ENCODE results near the gene GPR107.

The GPR107 gene

DNA sequence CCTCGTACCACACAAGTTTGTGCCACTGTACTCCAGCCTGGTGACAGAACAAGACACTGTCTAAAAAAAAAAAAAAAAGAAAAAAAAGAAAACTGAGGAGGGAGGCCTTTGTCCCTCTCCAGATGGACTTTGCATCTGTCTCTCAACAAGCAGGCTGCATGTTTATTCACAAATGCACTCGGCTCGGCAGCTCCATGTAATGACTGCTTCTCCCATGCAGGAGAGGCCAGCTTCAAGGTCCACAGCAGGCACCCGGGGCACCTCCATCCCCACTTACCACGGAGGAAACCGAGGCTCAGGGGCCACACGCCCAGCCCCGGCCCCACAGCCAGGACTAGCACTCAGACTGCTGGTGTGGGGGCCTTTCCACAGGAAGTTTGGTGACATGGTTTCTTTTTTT is 105.4 kb downstream of the GPR107 start:
- H3K4me3 ChIP-seq (ENCODE audit: low read depth in 1 of 2, low read length in 1 of 2) = no peak overlapping the region
- H3K36me3 ChIP-seq = no peaks in the 10 kb centered on the region
- H3K9me3 ChIP-seq = no peaks in the 10 kb centered on the region
- peaks cover 9% of the 10 kb centered on the region for H3K27me3 ChIP-seq
- TF ChIP-seq, protein P1, sequence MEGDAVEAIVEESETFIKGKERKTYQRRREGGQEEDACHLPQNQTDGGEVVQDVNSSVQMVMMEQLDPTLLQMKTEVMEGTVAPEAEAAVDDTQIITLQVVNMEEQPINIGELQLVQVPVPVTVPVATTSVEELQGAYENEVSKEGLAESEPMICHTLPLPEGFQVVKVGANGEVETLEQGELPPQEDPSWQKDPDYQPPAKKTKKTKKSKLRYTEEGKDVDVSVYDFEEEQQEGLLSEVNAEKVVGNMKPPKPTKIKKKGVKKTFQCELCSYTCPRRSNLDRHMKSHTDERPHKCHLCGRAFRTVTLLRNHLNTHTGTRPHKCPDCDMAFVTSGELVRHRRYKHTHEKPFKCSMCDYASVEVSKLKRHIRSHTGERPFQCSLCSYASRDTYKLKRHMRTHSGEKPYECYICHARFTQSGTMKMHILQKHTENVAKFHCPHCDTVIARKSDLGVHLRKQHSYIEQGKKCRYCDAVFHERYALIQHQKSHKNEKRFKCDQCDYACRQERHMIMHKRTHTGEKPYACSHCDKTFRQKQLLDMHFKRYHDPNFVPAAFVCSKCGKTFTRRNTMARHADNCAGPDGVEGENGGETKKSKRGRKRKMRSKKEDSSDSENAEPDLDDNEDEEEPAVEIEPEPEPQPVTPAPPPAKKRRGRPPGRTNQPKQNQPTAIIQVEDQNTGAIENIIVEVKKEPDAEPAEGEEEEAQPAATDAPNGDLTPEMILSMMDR (IDR thresholded peaks at IDR 0.05) = no peak
- no peaks in the 10 kb centered on the region for H3K4me1 ChIP-seq (ENCODE audit: control insufficient read depth in 1 of 2, insufficient read depth in 1 of 2, low read depth in 1 of 2, low read length in 1 of 2)
- H3K27ac ChIP-seq = no peak overlapping the region

DNA sequence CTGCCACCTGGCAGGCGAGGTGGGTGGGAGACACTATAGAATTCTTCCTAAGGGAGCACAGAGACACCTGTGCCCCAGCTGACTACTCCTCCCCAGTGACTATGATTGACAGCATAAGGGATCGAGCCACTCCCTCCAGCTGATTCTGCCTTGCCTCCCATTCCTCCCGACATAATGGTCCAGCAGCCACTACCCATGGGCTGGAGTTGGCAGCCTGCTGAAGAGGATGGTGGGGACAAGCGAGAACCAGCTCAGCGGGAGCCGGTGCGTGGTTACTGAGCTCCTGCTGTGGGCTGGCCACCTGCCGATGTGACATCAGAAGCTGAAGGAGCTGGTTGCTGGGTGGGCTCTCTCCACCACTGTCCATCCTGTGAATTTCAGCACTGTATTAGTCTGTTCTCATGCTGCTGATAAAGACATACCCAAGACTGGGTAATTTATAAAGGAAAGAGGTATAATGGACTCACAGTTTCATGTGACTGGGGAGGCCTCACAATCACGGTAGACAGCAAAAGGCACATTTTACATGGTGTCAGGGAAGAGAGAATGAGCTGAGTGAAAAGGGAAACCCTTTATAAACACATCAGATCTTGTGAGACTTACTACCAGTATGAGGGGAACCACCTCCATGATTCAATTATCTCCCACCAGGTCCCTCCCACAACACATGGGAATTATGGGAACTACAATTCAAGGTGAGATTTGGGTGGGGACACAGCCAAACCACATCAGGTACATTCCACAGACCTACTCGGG is 106.4 kb downstream of the GPR107 start:
- Histone ChIP-seq H3K4me1 (ENCODE audit: control insufficient read depth in 1 of 2, insufficient read depth in 1 of 2, low read depth in 1 of 2, low read length in 1 of 2) (no peaks in the 10 kb centered on the region), H3K36me3 (no peaks in the 10 kb centered on the region), H3K9me3 (no peaks in the 10 kb centered on the region), H3K27ac (no peak overlapping the region), H3K27me3 (peaks cover 13% of the 10 kb centered on the region), H3K4me3 (ENCODE audit: low read depth in 1 of 2, low read length in 1 of 2) (no peak overlapping the region)
- TF ChIP-seq, protein P1 (IDR thresholded peaks at IDR 0.05) = no peak

DNA sequence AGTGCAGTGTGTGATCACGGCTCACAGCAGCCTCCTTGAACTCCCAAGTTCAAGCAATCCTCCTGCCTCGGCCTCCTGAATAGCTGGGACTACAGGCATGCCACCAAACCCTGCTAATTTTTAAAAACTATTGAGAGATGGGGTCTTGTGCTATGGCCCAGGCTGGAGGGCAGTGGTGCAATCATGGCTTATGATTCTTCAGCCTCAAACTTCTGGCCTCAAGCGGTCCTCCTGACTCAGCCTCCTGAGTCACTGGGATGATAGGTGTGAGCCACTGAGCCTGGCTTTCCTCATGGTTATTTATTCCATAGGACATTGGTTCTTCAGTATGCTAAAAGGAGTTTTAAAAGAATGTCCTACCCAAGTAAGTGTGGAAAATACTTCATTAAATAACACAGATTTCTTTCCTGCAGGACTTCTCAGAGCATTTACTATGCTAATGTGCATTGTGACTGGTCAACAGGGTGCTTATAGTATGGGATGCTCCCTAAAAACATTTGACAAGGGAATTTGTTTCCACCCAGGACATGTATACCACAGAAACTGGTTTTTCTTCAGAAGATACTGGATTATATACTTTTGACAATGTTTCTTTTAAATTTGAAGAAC is 107.3 kb downstream of the GPR107 start:
- TF ChIP-seq, protein P1 (IDR thresholded peaks at IDR 0.05) = no peak
- Histone ChIP-seq H3K27ac (no peak overlapping the region), H3K27me3 (peaks cover 19% of the 10 kb centered on the region), H3K4me1 (ENCODE audit: control insufficient read depth in 1 of 2, insufficient read depth in 1 of 2, low read depth in 1 of 2, low read length in 1 of 2) (no peaks in the 10 kb centered on the region), H3K9me3 (no peaks in the 10 kb centered on the region), H3K36me3 (no peaks in the 10 kb centered on the region), H3K4me3 (ENCODE audit: low read depth in 1 of 2, low read length in 1 of 2) (no peak overlapping the region)

DNA sequence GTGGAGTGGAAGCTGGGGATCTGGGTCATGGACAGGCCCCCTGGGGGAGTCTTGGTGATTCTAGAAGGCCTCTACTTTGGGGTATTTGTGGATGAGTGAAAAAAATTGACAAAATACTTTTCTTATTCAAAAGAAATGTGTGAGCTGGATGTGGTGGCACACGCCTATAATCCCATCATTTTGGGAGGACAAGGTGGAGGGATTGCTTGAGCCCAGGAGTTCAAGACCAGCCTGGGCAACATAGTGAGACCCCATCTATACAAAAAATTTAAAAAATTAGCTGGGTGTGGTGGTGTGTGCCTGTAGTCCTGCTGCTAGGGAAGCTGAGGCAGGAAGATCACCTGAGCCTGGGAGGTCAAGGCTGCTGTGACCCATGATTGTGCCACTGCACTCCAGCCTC is 111.9 kb downstream of the GPR107 start:
- Histone ChIP-seq H3K9me3 (no peaks in the 10 kb centered on the region), H3K36me3 (no peaks in the 10 kb centered on the region), H3K27me3 (peaks cover 50% of the 10 kb centered on the region), H3K4me1 (ENCODE audit: control insufficient read depth in 1 of 2, insufficient read depth in 1 of 2, low read depth in 1 of 2, low read length in 1 of 2) (no peaks in the 10 kb centered on the region), H3K4me3 (ENCODE audit: low read depth in 1 of 2, low read length in 1 of 2) (no peak overlapping the region), H3K27ac (no peak overlapping the region)
- TF ChIP-seq, protein P1 (IDR thresholded peaks at IDR 0.05) = no peak

DNA sequence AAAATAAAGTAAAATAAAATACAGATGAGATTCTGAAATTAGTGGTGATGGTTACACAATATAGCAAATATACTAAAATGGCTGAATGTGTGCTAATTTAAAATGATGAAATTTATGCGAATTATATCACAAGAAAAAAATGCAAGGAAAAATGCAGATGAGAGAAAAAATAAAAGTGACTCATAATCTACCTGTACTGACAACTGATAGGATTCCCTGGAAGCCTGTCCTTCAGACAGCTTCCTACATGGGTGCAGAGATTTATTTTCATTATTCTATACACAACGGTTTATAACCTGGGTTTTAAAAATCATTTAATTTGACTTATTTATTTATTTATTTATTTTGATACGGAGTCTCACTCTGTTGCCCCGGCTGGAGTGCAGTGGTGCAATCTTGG is 112.7 kb downstream of the GPR107 start:
- Histone ChIP-seq H3K27me3 (peaks cover 58% of the 10 kb centered on the region), H3K9me3 (no peaks in the 10 kb centered on the region), H3K4me1 (ENCODE audit: control insufficient read depth in 1 of 2, insufficient read depth in 1 of 2, low read depth in 1 of 2, low read length in 1 of 2) (no peaks in the 10 kb centered on the region), H3K27ac (no peak overlapping the region), H3K4me3 (ENCODE audit: low read depth in 1 of 2, low read length in 1 of 2) (no peak overlapping the region), H3K36me3 (no peaks in the 10 kb centered on the region)
- TF ChIP-seq, protein P1 (IDR thresholded peaks at IDR 0.05) = no peak

Measured in neutrophil (primary cell).